HL-60/S4 (cell line): ENCODE results near the gene PLEKHG4B.

Experiments used
- in situ Hi-C: fragments of 300-500 bp; cut with MboI; formaldehyde crosslinking; loops from 2 replicates; pipeline ENCODE4 v1.14.3; 2022; ENCODE audit warnings: low sequenced_read_pairs

The PLEKHG4B gene

DNA sequence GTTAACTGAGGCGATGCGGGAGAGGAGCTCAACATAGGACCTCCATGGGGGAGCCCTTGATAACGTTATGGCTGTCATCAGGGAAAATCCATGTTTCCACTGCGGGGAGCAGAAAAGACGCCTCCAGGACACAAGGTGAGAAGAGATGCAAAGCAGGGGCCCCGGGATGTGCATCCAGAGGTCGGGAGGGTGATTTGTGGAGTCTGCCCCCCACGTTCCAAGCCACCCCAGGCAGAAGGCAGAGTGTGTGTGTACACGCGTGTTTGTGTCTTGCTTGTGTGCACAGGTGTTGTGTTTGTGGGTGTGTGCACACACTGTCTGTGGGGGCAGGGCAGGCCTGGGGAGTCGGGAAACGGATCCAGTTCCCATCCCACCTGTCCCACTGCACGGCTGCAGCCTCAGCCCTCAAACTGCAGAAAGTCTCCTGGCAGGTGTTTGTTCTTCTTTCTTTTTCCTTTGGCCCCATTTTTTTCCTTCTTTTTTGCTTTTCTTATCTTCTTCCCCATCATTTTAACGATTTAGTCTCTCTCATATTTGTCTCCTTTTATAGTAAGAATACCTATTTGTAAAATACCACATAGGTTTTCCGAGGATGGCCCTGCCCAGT, 17.4 kb upstream of the PLEKHG4B start:
- in situ Hi-C loops = no loop called here

DNA sequence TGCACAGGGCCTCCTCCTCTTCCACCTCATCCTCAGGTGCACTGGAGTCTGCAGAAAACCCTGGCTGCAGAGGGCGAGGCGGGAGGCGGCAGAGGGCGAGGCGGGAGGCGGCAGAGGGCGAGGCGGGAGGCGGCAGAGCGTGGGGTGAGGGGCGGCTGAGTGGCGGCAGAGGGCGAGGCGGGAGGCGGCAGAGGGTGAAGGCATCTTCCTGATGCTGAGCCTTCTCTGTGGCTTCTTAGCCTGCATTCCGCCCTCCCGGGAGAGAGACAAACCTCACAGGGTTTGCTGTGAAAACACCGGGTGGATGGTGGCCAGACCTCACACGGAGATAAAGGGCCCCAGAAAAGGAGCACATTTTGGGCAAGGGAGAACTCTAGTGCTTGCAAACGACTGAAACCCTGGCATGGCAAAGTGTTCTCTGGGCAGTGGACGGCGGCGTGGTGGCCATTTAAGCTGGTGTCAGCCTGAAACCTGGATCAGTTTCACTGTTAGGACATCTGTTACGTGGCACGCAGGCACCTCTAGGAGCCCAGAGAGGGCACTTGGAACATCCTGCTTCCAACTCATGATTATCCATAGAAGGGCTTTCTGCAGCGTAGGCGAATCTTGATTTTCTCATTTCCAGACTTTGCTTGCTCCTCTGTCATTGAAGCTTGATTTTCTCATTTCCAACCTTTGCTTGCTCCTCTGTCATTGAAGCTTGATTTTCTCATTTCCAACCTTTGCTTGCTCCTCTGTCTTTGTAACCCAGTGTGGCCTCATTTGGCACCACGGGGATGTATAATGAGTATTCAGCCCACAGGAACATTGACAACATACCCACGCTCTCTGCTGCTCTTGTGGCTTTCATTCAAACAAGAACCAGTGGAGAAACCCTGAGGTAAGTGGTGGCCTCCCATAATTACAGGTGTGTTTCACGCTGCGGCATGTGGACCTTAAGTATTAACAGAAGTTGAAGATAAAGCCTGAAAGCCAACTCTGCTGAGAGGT, 16.3 kb upstream of the PLEKHG4B start:
- in situ Hi-C loops = no loop called here

DNA sequence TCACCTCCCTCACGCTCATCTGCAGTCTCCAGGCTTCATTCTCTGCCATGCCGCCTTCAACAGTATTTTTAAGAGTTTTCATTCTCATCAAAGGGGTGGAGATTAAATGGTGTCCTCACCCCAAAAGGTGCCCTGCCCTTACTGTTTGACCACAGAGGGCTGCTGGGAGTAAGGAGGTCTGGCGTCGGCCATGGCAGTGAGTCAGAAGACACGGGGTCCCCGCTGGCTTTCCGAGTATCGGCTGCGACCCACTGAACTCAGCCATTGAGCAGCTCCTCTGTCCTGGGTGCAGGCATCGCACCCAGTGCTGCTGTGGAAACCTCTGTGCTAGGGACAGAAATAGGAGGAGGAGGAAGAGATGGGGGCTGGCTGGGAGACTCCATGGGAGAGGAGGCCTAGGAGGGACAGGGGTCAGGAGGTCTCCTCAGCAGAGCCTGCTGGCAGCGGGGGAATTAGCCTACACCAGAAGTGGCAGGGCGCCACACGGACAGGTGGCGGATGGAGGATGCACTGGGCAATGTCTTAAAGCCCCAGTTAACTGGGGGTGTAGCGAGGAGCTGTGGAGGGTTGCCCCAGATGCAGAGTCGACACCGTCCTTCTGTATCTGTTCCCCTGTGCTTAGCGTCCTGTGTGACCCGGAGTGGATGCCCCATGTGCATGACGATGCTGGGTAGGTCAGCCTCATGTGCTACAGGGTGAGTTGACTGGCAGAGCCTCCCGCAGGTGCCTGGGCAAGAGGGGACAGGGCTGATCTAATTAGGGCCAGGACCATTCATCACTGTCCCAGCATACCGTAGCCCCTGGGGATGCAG, 15.4 kb upstream of the PLEKHG4B start:
- in situ Hi-C loops = no loop called here

DNA sequence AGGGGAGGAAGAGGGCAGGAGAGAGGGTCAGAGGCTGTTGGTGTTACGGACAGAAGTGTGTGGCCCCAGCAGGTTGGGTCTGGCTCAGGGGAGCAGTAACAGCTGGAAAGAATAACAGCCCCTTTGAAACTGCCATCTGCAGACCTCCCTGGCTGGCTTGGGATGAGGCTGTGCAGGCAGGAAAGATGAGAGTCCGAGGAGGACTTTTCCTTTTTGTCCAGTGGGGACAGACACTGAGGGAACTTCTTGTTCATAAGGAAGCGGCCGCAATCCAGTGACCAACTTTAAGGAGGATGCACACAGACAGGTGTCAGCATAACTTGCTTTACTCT, 14.8 kb upstream of the PLEKHG4B start:
- in situ Hi-C loops = no loop called here

DNA sequence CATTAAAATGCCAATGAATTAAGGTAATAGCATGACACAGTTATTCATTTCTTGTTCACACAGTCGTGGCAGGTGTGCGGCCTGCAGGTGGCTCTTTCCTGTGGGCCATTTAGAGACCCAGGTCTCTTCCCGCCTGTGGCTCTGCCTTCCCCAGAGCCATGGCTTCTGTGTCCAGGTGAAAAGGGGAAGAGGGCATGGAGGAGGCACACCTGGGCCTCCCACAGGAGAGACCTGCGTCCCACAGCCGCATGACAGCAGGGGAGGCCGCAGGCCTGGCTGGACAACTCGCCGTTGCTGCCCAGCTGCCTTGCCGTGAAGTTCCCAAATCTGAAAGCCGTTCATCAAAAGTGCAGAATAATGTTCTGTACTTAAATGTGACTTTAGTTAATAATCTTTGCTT, 14.4 kb upstream of the PLEKHG4B start:
- in situ Hi-C loops = no loop called here

DNA sequence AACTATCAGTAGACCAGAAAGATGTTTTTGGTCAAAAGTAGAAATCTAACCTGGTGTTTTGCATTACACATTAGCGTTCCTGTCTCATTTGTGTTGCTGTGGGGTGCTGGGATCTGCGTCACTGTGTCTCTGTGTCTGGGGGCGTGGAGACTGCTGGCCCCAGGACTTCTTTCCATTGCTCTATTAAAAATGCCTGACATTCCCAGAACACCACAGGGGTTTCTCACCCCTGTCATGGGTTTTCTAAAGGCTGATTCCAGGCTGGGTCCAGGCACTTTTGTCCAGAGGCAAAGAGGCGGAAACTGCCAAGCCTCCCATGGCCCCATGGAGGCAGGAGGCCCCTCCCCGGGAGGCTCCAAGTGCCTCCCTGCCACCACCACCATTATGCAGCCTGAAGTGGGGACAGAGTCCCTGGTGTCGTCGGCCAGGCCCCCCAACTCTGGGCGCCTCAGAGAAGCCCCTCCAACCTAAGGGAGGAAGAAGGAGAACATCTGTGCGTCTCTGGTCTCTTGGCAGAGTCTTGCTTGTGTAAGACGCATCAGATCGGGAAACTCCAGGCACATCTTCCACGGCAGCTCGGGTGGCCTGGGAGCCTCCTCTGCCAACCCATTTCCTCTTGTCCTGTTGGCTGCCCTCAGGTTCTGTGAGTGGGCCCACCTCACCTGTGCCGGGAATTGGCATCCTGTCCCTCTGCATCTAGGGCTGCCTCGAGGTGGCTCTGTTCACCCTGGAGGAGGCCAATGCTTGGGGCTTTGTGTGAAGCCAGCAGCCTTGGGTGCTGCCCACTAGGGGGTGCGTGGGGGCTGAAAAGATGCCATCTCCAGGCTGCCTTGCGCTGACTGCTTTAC, 13.8 kb upstream of the PLEKHG4B start:
- in situ Hi-C loops = no loop called here

DNA sequence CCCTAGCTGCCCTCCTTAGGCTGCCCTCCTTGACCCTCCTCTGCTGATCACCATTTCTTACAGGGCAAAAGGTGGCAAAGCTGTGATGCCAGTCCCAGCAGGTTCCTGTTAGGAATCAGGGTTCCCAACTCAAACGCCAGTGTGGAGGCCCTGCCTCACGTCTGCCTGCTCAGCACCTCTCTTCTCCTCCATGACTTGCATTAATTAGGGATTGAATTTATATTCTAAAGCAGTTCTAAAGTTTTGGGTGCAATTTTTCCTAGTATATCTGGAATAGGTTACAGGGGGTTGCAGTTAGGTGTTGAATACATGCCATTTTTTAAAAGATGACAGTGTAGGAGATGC, 13.2 kb upstream of the PLEKHG4B start:
- in situ Hi-C loops = no loop called here

DNA sequence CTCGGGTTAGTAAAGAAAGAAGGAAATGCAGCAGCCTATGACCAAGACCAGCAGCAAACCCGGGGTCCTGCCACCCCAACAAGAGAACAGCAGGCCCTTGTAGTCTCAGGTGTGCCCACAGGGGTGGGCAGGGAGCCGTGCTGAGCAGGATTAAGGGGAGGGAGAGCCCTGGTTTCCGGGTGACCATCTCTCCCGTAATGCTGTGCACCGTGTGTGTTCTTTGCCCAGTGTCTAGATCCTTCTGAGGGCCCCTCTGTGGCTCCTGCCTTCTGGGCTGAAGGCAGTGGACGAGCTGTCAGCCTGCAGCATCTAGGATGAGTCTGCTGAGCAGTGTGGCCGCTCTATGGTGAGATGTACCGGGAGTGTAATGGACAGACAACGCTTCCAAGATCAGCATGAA, 12.7 kb upstream of the PLEKHG4B start:
- in situ Hi-C loops = no loop called here

DNA sequence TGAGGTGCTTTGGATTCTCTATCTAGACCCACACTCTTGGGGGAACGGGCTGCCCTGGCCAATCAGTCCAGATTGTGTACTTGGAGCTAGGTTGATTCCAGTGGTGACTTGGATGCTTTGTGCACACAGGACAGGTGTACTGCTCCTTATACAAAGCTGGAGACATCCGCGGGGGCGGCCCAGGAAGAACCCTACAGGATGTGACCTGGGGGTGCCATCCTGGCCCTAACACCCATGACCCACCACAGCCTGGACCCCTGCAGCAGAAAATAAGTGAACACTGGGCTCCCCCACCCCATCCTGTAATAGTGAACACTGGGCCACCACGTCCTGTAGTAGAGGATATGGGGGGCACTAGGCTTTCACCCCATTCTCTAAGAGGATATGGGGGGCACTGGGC, 12.1 kb upstream of the PLEKHG4B start:
- in situ Hi-C loops = no loop called here

DNA sequence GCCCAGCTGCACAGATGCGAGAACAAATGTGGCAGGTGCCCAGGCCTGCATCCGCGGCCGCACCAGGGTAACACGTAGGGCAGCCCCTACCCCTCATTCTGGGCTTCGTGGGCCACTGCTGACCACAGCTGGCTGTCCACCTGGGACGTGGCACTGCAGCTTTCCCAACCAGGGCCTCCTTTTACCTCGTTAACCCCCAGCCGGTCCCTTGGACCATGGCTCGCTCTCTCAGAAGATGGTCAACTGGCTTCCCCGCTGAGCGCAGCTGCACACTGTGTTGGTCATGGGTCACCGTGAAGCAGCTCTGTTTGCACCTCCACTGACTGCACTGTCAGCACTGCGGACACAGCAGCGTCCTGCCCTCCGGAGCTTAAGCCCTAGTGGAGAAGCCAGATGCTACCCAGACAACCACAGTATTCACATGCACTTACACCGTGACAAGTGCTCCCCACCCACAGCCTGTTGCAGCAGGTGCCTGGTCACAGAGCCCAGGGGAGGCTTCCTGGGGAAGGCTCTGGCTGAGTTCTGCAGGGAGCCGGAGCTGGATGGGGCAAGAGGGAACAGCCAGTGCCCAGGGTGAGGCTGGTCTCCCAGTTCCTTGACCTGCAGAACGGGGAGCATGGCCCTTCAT, 10.5 kb upstream of the PLEKHG4B start:
- in situ Hi-C loops = no loop called here

DNA sequence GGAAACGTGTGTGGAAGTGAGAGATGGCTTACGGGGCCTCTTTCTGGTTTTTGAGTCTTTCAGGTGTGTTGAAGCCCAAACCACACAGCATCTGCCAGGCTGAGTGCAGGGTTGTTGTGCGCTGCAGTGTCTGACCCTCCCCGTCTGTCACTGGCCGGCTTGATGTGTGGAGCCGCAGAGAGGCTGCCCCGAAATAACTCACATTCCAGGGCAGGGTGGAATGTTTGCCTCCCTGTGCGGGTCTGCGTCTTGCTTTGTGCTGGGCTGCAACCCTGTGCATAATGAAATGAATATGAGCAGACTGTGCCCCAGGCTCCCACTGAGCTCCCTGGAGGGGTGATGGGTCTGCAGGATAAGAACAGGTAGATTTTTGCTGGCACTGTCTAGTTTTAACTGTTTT, 9.9 kb upstream of the PLEKHG4B start:
- in situ Hi-C loops = no loop called here

DNA sequence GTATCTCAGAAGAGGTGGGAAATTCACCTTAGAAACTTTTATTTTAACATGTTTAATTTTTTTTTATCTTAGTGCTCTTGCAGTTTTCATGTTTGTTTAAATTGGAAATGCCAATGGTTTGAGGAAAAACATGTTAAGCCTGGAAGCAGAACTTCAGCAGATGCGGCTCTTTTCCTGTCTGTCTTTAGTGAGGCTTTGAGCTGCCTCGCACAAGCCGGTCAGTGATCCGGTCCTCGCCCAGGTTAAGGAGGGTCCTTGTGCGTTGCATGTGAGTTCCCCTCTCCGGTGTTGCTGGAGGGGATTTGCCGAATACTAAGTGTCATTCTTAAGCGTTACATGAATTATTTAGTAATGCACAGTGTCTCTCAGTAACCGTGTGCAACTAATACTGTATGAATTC, 9.4 kb upstream of the PLEKHG4B start:
- in situ Hi-C loops = no loop called here

DNA sequence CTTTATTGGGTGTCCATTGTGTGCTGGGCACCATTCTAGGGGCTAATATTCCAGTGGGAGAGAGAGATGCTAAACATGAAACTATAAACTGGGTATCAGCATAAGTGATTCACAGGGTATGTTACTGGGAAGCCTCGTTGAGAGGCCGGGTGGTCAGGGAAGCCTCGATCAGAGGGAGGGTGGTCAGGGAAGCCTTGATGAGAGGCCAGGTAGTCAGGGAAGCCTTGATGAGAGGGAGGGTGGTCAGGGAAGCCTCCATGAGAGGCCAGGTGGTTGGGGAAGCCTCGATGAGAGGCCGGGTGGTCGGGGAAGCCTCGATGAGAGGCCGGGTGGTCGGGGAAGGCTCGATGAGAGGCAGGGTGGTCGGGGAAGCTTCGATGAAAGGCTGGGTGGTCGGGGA, 8.9 kb upstream of the PLEKHG4B start:
- in situ Hi-C loops = no loop called here

DNA sequence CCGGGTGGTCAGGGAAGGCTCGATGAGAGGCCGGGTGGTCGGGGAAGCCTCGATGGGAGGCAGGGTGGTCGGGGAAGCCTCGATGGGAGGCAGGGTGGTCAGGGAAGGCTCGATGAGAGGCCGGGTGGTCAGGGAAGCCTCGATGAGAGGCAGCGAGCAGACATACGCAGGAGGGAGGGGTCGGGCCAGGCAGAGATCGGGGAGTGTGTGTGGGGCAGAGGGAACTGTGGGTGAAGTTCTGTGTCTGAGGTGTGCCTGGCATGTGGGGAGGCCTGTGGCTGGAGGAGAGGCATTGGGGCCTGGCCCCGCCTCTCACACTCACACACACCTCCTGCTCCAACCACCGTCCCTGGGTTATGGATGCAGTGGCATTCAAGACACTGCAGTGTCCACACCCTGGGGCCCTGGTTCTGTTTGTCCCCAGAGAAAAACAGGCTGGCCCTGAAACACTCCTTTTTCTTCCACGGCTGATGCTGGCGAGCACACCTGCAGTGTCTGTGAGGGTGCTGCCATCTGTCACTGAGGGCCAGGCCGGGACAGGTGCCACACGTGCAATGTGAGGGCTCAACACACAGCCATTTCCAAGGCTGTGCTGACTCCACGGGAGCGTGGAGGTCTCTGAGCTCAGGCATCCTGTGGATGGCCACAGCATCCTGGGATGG, 6.5 kb upstream of the PLEKHG4B start:
- in situ Hi-C loops = no loop called here

DNA sequence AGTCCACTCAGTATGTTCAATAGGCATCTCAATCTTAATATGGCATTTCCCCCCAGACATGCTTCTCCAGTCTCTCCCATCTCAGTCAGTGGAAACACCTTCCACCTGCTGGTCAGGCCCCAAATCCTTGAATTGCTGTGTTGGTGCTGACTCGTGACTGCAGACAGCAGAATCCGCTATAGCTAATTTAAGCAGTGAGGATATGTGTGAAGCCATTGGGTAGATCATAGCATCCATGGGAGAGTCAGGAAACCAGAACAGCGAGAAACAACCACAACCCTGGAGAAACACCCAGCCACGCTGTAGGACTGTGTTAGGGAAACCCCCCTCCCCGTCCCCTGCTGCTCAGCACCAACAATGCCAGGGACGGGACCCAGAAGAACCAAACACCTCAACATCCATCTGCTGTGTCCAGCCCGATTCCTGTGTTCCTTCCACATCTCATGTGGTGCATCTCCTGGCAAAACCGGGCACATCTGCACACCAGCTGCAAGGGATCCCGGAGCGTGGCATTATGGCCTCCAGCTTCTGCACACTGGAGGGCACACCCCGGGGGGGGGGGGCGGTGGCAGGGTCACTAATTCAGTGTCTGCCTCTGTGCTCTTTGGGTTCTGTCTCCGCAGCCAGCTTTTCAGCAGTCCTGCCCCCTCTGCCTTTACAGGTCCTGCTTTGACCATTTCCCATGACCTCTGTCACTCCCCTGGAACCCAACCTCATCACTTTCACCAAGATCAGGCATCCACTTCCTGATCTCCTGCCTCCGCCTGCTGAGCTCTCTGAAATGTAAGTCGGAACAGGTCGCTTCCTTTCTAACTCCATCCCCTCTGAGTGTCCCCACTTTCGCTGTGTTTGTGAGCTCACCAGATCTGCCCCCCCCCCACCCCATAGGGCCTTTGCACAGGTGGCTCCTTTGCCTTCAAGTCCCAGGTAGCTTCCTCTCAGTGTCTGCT, 2.4 kb upstream of the PLEKHG4B start:
- in situ Hi-C loops = no loop called here

DNA sequence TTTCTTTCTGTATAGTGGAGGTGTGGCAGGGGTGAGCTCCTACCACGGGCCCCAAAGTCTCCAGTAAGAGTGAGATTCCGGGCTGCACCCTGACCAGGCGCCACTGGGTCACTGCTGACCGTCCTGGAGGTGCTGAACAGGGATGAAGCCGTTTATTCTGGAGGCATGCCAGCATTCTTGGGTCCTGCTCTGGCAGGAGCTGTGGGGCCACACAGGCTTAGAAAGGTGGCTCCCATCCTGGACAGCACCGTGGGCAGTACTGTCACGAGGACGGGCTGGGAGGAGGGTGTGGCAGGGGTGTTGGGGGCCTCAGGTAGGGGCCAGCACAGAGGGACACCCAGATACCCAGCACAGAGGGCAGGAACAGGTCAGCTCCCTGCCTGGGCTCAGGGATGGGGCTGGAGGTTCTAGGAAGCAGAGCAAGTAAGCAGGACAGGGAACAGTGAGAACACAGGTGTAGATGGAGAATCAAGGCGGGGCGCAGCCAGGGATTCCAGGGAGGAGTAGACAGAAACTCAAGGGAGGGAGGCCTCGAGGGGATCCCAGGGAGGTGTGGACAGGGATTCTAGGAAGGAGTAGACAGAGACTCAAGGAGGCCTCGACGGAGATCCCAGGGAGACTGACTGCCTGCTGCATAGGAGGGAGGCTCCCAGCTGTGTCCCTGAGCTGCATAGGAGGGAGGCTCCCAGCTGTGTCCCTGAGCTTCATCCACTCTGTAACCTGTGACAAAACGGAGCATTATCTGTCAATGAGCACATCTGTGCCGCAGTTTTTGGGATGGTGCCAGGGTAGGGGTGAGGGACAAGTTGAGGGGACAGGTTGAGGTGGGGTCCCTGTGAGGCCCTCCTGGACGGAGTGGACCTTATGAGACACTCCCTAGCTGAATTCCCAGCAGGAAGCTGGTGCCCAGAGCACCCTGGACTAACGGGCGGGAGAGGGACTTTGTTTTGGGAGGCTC, 1.1 kb upstream of the PLEKHG4B start:
- in situ Hi-C loops = no loop called here

DNA sequence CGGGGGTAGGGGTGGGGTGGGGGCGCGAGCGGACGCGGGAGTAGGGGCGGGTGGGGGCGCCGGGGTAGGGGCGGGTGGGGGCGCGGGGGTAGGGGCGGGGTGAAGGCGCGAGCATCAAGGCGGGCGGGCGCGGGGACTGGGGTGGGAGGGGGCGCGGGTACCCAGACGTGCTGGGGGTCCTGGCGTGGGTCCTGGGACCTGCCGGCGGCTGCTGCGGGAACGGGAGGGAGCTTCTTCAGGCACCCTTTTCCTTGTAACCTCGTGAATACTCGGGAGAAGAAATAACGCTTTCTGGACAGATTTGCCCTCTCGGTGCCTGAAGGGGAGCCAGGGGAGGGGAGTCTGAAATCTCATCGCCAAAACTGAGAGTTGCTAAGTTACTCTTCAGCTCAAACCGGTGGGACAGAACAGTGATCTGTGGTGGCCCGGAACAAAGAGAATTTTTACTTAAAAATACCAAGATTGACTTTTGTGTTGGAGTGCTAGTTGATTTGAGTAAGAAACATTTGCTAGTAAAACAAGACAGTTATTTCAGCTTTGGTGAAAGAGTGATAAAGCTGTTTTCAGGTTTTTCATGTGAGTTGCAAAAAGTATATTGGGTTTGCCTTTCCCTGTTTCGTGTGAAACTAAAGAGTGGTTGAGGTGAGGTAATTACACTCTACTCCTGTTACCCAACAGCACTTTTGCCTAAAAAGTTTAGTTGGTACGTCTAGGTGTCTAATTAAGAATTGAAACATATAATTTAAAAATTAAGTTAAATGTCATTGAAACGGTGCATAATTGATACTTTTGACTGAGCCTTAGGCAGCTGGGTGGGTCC, 643 bp downstream of the PLEKHG4B start:
- in situ Hi-C loops = no loop called here
